Hematopoietic multipotent progenitor cell treated with erythropoietin and hydrocortisone succinate and interleukin-3 and kit ligand, for 6 days (in vitro differentiated cells): ENCODE results near the gene NEDD1.

Experiments
- DNase-seq: peaks from one replicate; pipeline ENCODE4 v3.0.0-alpha.2; 2015

NEDD1 gene, protein sequence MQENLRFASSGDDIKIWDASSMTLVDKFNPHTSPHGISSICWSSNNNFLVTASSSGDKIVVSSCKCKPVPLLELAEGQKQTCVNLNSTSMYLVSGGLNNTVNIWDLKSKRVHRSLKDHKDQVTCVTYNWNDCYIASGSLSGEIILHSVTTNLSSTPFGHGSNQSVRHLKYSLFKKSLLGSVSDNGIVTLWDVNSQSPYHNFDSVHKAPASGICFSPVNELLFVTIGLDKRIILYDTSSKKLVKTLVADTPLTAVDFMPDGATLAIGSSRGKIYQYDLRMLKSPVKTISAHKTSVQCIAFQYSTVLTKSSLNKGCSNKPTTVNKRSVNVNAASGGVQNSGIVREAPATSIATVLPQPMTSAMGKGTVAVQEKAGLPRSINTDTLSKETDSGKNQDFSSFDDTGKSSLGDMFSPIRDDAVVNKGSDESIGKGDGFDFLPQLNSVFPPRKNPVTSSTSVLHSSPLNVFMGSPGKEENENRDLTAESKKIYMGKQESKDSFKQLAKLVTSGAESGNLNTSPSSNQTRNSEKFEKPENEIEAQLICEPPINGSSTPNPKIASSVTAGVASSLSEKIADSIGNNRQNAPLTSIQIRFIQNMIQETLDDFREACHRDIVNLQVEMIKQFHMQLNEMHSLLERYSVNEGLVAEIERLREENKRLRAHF

DNA sequence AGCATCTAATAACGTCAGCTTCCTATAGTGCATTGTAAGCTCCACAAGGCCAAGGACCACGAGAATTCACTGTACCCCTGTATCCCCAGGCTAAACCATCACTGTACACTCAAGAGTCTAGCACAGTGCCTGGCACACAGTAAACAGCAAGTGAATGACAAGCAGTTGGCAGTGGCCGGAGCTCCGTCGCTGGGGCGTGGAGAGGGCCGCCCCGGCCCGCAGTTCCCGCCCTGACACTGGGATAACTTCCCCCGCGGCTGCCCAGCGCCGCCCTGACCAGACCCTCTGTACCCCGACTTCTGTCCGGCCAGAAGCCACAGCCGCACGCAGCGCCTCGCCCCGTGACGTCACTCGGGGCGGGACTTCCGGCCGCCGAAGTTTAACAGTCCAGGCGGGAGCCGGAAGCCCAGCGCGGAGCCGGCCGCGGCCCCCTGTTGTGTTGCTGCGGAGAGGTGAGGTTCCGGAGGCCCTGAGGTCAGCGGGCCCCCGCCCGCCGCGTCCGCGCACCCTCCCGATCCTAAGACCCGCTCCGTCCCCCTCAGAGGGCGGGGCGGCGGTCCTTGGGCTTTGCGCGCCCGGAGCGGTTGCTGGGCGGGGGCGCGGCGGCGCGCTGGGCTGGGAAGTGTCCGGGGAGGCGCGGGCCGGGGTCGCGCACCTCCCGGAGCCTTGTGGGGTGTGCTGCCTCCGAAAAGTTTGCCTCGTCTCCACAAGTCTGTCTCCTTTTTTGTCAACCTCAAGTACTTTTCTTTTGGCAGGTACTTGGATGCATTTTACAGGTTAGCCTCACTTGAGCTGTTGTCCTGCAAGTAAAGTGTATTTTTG, at the start of gene NEDD1:
NEDD1 (plus strand) TSS at position 409 of the 822 bp plus-strand sequence. CDS start 2,503 bp downstream, outside the sequence.
- DNase-seq: peak; percentile 89

DNA sequence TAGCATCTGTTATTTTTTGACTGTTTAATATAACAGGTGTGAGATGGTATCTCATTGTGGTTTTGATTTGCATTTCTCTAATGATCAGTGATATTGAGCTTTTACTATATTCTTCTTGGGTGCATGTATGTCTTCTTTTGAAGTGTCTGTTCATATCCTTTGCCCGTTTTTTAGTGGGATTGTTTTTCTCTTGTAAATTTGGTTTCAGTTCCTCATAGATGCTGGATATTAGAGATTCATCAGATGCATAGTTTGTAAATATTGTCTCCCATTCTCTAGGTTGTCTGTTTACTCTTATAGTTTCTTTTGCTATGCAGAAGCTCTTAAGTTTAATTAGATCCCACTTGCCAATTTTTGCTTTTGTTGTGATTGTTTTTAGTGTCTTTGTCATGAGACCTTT, 48.9 kb upstream of the NEDD1 start:
- no peak for DNase-seq

DNA sequence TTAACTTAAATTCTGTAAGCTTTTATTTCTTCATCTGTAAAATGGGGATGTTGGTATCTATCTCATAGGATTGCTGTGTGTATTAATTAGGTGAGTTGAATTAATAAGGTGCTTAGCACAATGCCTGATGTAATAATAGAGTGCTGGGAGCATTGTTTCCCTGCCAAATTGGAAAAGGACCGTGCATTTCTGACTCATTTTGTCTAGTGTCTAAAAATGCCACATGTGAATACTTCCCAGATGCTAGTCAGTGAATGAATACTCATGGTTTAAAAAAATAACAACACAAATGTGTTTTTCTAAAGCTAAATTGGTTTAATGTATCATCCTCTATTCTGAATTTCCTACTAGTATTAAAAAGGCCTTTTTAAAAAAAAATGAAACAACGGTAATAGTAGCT, 45.4 kb upstream of the NEDD1 start:
- DNase-seq: no peak

DNA sequence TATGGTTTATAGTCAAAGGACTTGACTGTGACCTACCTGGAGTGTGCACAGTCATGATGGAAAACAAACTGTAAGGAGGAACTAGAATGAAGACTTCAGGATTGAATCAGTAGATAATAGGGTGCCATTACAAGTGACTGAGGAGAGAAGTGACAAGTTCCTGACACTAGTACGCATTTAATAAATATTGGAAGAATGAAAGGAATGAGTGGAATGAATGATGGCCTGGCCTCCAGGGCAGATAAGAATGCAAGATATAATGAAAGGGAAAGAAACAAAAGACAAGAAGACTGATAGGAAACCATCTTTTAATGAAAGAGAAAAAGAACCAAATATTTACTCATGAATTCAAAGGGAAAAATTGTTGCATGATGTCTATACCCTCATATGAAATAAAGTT, 44.7 kb upstream of the NEDD1 start:
- DNase-seq: no peak

DNA sequence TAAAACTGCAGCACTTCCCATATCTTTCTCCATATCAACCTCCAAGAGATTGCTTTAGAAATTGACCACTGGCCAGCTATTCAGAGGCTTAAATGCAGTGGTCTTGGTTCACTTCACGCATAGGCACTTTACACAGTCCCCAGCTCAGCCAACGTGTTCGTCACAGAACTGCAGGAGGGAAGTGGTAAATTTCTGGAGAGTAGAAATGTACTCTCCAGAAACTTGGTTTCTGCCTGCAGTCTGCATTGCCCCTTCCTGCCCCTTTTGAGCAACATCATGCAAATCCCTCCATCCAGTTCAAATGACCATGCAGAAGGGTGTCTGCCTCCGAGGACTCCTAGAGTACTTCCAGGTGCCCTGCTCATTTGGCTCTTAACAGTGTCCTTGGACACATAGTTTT, 42.7 kb upstream of the NEDD1 start:
- no peak for DNase-seq

DNA sequence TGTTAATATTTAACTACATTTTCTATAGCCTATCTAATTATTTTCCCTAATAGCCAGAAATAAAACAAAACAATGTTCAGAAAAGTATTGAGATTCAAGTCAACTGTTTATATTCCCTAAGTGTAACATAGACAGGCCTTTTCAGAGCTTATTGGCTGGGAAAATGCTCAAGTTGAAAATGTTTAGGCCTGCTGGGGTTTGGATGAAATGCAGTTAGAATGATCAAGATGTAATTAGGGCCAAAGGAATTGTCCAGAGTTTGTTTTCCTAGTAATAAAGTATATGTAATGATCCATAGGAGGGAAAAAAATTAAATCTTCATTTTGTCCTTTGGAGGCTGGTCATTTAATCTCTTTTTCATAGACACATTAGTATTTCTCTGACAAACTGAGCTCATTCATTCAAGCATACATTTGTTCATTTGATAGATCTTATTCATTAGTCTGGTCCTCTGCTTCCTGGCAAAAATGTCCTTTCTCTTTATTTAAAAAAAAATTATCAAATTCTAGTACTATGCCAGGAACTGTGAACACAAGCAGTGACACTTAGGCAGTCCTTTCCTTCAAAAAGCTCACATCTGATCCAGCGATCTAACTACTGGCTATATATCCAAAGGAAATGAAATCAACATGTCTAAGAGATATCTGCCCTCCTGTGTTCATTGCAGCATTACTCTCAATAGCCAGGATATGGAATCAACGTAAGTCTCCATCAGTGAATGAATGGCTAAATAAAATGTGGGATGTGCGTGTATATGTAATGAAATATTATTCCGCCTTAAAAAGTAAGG, 40.1 kb upstream of the NEDD1 start:
- no peak for DNase-seq

DNA sequence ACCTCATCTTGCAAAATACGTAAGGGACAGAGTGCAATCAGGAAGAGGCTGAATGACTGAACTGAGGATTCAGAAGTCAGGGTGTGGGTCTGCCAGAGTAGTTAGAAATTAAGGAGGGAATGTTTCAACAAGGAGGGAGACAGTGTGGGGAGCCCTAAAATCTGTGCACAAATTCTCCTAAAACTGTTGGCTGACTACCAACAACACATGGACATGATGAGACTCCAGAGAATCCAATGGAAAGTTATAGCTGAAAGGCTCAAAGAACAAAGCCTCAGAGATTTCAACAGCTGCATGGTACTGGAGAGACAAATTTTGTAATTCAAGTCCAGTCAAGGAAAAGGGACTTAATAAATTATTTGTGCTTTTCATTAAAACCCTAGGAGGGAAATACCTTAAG, 36.1 kb upstream of the NEDD1 start:
- no peak for DNase-seq

DNA sequence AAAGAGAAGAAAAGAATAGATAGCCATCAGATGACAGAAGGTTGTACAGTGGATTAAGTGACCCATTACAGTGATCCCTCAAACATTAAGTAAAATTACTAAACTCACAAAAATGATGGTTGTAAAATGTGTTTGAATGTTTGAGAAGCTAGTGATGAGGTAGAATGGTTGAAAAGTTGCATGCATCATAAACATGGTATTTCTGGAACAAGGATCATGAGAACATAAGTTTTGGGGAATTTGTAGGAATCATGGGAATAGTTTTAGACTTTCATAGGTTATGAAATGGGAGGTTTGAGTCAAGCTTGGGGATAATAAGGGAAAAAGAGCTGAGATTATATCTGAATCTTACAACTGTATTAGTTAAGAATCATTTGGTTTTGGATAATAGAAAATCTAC, 34.1 kb upstream of the NEDD1 start:
- DNase-seq: no peak

DNA sequence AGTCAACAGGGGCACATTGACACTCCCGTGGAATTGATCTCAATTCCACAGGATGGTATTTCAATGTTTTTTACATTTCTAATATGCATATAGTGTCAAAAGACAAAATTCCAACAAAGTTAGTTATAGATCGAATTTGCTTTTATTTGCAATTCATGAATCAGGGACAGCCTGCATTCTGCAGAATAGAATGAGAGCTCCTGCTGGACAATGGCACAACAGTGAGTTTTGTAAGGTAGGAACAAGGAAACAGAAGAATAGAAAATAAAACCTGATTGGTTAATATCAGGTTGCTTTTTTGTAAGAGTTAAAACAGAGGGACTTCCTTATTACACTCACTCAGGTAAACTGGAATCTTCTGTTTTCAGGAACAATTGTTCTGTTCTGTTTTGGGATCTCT, 32.8 kb upstream of the NEDD1 start:
- no peak for DNase-seq

DNA sequence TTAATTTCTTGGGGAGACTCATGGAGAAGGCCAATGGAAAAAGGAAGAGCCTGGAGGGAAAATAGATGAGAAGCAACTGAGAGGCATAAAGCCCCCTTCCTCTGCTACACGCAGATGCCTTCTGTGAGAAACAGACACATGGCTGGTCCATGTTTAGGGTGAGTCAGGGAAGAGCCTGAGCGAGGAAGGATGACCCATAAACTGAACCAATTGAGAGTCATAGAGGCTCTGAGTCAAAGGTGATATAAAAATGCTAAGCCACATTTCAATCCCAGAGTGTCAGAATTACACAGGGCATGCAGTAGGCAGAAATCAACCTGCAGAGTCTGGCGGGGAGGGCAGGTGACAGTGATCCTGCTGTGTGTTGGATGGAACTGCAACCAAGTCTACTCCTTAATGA, 30.1 kb upstream of the NEDD1 start:
- no peak for DNase-seq

DNA sequence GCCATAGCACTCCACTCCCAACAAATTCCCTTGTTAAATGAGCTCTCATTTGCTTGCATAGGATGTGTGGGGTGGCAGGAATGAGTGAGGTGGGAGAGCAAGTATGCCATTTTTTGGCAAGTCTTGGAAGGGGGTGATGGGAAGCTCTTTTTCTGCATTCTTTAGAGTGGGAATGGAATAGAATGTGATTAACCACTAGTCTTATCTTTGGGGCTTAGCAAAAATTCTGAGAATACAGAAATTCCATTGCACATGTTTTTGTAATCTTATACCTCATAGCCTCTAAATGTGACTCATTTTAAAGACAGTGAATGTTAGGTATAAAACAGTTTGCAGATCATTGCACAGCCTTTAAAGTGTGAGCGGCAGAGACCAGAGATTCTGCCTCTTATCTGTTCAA, 28.4 kb upstream of the NEDD1 start:
- DNase-seq: no peak

DNA sequence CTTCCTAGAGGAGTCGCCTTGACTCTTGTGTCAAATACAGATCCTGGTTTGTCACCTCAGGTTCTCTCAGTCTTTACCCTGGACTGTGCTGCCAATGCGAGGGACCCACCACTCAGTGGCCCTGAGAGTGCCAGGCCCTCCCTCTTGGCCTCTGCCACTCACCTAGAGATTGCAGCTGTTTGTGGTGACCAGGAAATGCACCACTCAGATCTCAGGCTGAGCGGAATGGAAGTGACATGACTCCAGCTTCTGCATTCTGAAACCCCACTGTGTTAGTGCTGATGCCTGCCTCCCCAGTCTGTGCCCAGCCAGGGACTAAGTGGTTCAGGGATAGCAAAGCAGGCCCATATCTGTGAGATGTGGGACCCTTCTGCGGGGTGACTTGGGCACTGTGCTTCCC, 27.8 kb upstream of the NEDD1 start:
- DNase-seq: no peak

DNA sequence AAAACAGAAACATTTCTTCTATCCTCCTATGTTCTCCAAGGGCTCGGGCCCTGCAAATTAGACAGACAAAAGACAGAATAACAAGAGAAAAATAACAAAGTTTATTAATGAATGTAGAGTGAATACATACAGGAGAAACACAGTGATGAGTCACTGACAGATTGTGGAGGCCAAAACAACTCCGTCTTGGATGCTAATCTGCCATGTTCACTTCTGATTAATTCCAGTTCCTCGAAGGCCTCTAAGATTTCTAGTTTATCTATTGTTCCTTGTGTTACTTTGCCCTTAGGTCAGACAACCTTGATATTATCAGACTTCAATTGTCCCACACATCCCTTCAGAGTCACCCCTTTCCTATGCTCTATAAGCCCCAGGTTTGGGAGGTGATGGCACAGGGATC, 26.8 kb upstream of the NEDD1 start:
- no peak for DNase-seq

DNA sequence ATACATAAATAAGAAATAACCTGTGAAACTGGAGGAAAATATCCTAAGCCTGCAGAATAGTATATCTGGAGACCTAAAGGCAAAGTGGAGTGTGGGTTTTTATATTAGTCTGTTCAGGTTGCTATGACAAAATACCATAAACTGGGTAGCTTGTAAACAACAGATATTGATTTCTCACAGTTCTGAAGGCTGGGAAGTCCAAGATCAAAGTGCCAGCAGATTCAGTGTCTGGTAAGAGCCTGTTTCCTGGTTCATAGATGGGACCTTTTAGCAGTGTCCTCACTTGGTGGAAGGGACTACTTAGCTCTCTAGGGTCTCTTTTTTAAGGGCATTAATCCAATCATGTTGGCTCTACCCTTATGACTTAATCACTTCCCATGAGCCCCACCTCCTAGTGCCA, 25.4 kb upstream of the NEDD1 start:
- DNase-seq: no peak

DNA sequence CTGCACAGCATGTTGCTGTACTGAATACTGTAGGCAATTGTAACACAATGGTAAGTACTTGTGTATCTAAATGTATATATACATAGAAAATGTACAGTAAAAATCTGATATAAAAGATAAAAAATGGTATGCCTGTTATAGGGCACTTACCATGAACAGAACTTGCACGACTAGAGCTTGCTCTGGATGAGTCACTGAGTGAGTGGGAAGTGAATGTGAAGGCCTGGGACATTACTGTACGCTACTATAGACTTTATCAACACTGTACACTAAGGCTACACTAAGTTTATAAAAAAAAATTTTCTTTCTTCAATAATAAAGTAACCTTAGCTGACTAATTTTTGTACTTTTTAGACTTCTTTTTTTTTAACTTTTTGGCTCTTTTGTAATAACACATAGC, 24.2 kb upstream of the NEDD1 start:
- DNase-seq: no peak

DNA sequence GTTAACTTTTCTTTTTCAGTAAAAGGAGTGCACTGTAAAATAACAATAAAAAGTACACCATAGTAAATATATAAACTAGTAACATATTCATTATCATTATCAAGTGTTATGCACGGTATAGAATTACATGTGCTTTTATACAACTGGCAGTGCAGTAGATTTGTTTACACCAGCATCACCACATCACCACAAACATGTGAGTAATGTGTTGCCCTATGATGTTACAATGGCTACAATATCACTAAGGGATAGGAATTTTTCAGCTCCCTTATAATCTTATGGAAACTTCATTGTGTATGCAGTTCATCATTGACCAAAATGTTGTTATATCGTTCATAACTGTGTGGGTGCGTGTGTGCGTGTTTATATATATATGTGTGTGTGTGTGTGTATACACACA, 23.5 kb upstream of the NEDD1 start:
- no peak for DNase-seq

DNA sequence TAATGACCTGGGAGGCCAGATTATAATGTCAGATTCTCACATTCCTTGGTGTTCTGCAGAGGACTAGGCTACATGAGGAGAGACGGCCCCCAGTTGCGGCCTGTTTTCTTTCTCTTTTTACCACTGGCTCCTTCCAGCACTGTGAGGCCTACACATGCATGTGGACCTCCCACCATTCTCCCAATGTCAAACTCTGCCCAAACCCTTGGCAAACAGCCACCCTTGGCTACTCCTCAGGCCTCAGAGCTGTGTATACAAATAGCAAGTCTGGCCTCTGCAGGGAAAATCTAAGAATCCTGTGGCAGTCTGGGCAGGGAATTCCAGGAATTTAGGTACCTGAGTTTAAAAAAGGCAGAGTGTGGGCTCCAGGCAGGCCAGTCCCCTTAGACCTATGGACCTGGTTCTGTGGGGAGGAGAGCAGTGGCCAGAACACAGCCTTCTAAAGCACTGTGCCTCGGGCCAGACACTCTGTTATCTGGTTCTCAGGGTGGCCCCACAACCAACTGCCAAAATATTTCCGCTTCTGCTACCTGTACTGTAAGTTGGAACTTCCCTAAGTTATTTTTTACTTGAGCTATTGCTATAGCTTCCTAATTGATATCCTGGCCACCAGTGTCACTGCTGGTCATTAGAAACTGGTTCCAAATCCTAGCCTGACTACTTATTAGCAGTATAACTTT, 19.9 kb upstream of the NEDD1 start:
- DNase-seq: no peak

DNA sequence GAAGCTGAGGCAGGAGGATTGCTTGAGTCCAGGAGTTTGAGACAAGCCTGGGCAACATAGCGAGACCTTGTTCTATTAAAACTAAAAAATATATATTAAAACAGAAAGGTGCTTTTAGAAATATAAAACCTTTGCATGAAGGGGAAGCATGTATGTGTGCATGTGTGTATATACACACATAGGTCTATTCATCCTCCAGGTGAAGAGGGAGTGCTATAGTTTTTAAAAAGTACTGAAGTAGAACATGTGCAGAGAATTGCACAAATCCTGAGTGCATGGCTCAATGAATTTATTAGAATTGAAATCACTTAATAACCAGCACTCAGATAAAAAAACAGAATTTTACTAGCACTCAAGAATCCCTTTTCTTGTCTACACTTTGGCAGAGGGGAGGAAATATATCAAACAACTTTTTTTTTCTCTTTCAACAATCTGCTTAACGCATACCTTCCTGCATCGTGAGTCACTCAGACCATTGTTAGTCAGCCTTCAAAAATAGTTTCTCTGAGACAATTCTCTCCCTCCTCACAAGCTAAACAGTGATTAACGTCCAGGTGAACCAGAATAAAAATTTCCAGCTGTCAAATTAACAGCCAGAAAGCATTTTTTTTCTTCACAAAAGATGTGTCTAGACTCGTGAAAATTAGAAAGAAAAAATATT, 17.7 kb upstream of the NEDD1 start:
- no peak for DNase-seq

DNA sequence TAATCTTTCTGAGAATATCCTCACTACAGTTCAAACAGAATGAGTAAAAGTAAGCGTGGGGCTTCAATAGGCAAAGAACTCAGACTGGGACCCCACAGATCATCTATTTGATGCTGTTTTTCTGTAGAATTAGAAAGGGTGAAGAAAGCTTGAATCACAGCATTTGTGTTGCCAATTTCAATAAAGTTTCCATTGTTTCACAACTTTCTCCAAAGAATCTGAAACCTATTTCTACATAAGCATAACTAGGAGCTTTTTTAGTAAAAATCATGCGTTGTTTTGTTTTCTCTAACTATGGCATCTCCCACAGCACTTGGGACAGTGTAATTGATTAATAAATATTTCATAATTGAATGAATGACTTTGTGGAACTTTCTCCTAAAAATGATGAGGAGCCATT, 16.7 kb upstream of the NEDD1 start:
- no peak for DNase-seq

DNA sequence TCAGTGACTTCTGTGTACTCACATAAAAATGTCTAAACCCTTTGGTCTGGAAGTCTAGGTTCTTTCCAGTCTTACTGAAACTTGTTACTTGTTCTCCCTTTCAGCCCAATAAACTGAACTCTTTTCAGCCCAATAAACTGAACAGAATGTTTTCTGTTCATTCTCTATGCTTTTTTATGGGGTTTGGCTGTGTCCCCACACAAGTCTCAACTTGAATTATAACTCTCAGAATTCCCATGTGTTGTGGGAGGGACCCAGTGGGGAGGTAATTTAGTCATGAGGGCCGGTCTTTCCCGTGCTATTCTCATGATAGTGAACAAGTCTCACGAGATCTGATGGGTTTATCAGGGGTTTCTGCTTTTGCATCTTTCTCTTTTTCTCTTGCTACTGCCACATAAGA, 15.0 kb upstream of the NEDD1 start:
- DNase-seq: no peak

DNA sequence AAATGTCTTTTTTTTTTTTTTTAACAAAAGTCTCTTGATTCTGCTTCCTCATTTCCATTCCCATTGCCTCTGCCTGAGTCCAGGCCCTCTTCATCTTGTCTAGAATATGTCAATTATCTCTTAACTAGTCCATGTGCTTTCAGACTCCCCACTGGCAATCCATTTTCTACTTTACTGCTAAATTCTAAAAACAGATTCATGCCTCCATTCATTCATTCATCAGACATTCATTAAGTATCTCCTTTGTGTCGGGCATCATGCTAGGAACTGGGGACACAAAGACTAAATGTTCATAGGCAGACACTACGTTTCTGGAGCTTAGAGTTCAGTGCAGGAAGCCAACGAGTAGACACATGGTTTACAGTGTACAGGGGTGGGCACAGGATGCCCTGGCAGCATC, 9.6 kb upstream of the NEDD1 start:
- DNase-seq: no peak

DNA sequence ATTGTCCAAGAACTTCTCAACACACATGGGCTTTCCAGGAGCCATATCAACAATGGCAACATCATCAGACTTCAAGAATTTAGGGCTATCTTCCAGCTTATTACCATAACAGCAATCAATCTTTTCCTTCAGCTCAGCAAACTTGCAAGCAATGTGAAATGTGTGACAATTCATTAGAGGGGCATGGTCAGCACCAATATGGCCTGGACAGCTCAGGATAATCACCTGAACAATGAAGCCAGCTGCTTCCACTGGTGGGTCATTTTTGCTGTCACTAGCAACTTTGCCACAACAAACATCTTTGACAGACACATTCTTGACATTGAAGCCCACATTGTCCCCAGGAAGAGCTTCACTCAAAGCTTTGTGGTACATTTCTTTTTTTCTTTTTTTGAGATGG, 5.9 kb upstream of the NEDD1 start:
- DNase-seq: no peak
